WTC11 (cell line): ENCODE measurements around the gene GCK.

Experiments used
- FOXK1 ChIP-seq: sonication (generic); formaldehyde crosslinking; IDR thresholded peaks from 2 replicates; pipeline ENCODE4 v1.8.0; 2022; ENCODE audit warnings: mild to moderate bottlenecking, moderate library complexity, missing genetic modification reagents
- NFE2L1 ChIP-seq: sonication (generic); formaldehyde crosslinking; IDR thresholded peaks from 2 replicates; pipeline ENCODE4 v1.8.1; 2023; ENCODE audit warnings: missing genetic modification reagents
- NR2C2 ChIP-seq: sonication (generic); formaldehyde crosslinking; IDR thresholded peaks from 2 replicates; pipeline ENCODE4 v1.8.0; 2022; ENCODE audit warnings: mild to moderate bottlenecking, missing genetic modification reagents
- NR3C1 ChIP-seq: sonication (generic); formaldehyde crosslinking; conservative IDR thresholded peaks from 2 replicates; pipeline ENCODE4 v1.8.1; 2023; ENCODE audit warnings: low read depth, mild to moderate bottlenecking, missing genetic modification reagents
- ZNF416 ChIP-seq: fragments of 250-450 bp; sonication (Bioruptor Pico); IDR thresholded peaks from 2 replicates; pipeline ENCODE4 v1.9.0; 2021; ENCODE audit warnings: mild to moderate bottlenecking, inconsistent platforms
- TF ChIP-seq, protein P1 (sequence below): sonication (generic); formaldehyde crosslinking; IDR thresholded peaks from 2 replicates; pipeline ENCODE4 v1.8.1; 2023; ENCODE audit warnings: mild to moderate bottlenecking, missing genetic modification reagents, moderate library complexity
- TF ChIP-seq, protein P2 (sequence below): fragments of 200-600 bp; IDR thresholded peaks from 2 replicates; pipeline ENCODE4 v1.8.0; 2022; ENCODE audit warnings: antibody characterized with exemption
- TF ChIP-seq, protein P3 (sequence below): sonication (generic); formaldehyde crosslinking; IDR thresholded peaks from 2 replicates; pipeline ENCODE4 v1.8.0; 2022; ENCODE audit warnings: mild to moderate bottlenecking, missing genetic modification reagents

- TF ChIP-seq, protein P1, sequence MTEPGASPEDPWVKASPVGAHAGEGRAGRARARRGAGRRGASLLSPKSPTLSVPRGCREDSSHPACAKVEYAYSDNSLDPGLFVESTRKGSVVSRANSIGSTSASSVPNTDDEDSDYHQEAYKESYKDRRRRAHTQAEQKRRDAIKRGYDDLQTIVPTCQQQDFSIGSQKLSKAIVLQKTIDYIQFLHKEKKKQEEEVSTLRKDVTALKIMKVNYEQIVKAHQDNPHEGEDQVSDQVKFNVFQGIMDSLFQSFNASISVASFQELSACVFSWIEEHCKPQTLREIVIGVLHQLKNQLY (CRISPR knock-in tag), result no peak
- TF ChIP-seq ZNF416 (CRISPR knock-in tag) (no peak), NR2C2 (CRISPR knock-in tag) (no peak), NFE2L1 (CRISPR knock-in tag) (no peak), NR3C1 (no peak), FOXK1 (no peak)
- TF ChIP-seq, protein P2, sequence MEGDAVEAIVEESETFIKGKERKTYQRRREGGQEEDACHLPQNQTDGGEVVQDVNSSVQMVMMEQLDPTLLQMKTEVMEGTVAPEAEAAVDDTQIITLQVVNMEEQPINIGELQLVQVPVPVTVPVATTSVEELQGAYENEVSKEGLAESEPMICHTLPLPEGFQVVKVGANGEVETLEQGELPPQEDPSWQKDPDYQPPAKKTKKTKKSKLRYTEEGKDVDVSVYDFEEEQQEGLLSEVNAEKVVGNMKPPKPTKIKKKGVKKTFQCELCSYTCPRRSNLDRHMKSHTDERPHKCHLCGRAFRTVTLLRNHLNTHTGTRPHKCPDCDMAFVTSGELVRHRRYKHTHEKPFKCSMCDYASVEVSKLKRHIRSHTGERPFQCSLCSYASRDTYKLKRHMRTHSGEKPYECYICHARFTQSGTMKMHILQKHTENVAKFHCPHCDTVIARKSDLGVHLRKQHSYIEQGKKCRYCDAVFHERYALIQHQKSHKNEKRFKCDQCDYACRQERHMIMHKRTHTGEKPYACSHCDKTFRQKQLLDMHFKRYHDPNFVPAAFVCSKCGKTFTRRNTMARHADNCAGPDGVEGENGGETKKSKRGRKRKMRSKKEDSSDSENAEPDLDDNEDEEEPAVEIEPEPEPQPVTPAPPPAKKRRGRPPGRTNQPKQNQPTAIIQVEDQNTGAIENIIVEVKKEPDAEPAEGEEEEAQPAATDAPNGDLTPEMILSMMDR, result no peak
- TF ChIP-seq, protein P3, sequence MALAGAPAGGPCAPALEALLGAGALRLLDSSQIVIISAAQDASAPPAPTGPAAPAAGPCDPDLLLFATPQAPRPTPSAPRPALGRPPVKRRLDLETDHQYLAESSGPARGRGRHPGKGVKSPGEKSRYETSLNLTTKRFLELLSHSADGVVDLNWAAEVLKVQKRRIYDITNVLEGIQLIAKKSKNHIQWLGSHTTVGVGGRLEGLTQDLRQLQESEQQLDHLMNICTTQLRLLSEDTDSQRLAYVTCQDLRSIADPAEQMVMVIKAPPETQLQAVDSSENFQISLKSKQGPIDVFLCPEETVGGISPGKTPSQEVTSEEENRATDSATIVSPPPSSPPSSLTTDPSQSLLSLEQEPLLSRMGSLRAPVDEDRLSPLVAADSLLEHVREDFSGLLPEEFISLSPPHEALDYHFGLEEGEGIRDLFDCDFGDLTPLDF, result no peak
Measured at GRCh38 chr7:44105832-44106231, 83.4 kb downstream of the GCK start.
